ENCODE results near the gene MBD3L4.
"Not testable (repeated sequence)": the region's sequence is repeated elsewhere in the genome, so short reads cannot be mapped to it uniquely, and the experiment has no call there.

- TF ChIP-seq ARNTL (CRISPR knock-in tag; IDR thresholded peaks at IDR 0.05; ENCODE audit: borderline replicate concordance, low read depth); ZFP3 (CRISPR knock-in tag; IDR thresholded peaks at IDR 0.05); BACH2 (CRISPR knock-in tag; IDR thresholded peaks at IDR 0.05; ENCODE audit: borderline replicate concordance); ZC3H10 (CRISPR knock-in tag; IDR thresholded peaks at IDR 0.05); TCF4 (CRISPR knock-in tag; IDR thresholded peaks at IDR 0.05; ENCODE audit: borderline replicate concordance); ZFP30 (CRISPR knock-in tag; IDR thresholded peaks at IDR 0.05); CSDC2 (CRISPR knock-in tag; IDR thresholded peaks at IDR 0.05): not testable (repeated sequence)
- TF ChIP-seq, protein P1, sequence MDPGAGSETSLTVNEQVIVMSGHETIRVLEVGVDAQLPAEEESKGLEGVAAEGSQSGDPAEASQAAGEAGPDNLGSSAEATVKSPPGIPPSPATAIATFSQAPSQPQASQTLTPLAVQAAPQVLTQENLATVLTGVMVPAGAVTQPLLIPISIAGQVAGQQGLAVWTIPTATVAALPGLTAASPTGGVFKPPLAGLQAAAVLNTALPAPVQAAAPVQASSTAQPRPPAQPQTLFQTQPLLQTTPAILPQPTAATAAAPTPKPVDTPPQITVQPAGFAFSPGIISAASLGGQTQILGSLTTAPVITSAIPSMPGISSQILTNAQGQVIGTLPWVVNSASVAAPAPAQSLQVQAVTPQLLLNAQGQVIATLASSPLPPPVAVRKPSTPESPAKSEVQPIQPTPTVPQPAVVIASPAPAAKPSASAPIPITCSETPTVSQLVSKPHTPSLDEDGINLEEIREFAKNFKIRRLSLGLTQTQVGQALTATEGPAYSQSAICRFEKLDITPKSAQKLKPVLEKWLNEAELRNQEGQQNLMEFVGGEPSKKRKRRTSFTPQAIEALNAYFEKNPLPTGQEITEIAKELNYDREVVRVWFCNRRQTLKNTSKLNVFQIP (CRISPR knock-in tag; IDR thresholded peaks at IDR 0.05; ENCODE audit: borderline replicate concordance, low read depth) = not testable (repeated sequence)
Measured at GRCh38 chr19:7028790-7029189, 11.2 kb downstream of the MBD3L4 start.

All from SK-N-SH treated with all-trans-retinoic acid at 6 μM for 48 hours (cell line).